22Rv1 (cell line): Measurements from ENCODE around the gene TMTC2.

Source experiments
- H3K27ac ChIP-seq: fragments of 450-650 bp; 2 replicates; pipeline ENCODE4 v1.5.1; 2017
- ZFX ChIP-seq: fragments of 450-650 bp; IDR thresholded peaks from 2 replicates; pipeline ENCODE4 v1.6.1; 2017; ENCODE audit warnings: antibody characterized with exemption, borderline replicate concordance
- TF ChIP-seq, protein P1 (sequence below): fragments of 450-650 bp; IDR thresholded peaks from 2 replicates; pipeline ENCODE4 v1.5.1; 2017; ENCODE audit warnings: mild to moderate bottlenecking

The TMTC2 gene

DNA sequence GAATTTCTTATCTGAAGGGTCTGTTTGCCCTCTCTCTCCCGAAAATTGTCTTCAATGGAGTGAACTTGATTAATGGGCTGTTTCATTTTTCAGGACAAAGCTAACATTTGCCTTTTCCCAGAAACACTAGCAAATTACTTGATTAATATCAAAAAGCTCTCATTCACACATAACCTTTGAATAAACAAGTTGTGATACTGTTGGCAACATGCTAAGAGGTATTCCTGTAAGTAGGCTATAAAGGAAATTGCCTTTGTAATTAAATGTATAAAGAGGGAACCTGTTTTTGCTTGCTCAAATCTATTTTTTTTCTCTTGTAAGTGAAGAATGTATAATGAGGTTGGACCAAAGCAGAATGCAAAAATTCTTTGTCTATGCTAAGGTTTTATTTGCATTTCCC is 457.2 kb downstream of the TMTC2 start:
- TF ChIP-seq, protein P1, sequence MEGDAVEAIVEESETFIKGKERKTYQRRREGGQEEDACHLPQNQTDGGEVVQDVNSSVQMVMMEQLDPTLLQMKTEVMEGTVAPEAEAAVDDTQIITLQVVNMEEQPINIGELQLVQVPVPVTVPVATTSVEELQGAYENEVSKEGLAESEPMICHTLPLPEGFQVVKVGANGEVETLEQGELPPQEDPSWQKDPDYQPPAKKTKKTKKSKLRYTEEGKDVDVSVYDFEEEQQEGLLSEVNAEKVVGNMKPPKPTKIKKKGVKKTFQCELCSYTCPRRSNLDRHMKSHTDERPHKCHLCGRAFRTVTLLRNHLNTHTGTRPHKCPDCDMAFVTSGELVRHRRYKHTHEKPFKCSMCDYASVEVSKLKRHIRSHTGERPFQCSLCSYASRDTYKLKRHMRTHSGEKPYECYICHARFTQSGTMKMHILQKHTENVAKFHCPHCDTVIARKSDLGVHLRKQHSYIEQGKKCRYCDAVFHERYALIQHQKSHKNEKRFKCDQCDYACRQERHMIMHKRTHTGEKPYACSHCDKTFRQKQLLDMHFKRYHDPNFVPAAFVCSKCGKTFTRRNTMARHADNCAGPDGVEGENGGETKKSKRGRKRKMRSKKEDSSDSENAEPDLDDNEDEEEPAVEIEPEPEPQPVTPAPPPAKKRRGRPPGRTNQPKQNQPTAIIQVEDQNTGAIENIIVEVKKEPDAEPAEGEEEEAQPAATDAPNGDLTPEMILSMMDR: no peak
- TF ChIP-seq ZFX: no peak
- no peak overlapping the region for H3K27ac ChIP-seq

DNA sequence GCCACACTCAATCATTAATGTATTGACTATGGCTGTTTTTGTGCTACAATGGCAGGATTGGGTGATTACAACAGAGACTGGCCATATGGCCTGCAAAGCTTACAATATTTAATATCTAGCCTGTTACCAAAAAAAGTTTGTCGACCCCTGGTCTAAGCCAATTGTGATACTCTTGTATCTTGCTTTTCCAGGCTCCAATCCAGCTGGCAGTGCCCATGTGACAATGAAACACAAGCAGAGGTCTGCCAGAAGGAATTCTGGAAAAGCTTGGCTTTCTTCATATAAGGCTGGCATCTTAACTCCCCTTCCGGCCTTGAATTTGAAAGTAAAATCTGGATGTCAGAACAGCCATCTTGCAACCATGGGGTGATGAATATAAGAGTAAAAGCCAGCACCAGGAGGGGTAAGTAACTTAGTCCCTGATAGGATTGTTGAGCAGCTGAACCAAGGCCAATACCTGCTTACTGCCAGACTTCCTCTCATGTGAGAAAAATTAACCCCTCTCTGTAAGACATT is 458.7 kb downstream of the TMTC2 start:
- TF ChIP-seq, protein P1: no peak
- no peak for TF ChIP-seq ZFX
- no peak overlapping the region for H3K27ac ChIP-seq

DNA sequence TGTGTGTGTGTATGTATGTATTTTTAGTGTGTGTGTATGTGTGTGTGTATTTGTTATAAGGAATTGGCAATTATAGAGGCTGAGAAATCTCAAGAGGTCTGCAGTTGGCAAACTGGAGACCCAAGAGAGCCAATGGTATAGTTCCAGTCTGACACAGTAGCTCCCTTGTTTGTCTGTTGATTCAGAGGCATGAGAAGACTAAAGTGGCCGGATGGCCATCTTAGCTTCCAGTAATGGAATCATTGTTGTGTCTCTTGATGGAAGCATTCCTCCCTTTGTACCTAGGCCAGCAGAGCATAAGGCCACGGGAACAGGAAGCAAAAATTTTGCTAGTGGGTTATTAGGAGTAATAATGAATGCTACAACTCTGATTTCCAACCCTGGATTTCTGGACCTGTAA is 460.6 kb downstream of the TMTC2 start:
- TF ChIP-seq, protein P1: no peak
- no peak for TF ChIP-seq ZFX
- H3K27ac ChIP-seq: no peak overlapping the region

DNA sequence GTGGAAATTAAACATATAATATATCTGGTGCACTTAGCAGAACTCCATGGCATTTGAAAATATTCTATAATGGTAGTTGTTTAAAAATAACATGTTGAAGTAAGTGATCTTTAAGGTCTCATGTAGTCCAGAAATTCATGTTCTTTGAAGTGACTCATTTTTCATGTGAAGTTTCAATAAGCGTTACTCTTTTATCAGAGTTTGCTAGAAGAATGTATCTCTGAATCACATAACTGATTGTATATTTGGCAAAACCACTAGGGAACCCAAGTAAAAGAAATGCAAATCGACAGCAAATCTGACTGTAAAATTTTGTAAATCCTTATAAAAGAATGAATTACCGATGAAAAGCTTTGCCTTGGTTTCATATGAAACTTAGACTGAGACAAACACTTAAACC is 463.3 kb downstream of the TMTC2 start:
- no peak for TF ChIP-seq ZFX
- TF ChIP-seq, protein P1: no peak
- H3K27ac ChIP-seq: no peak overlapping the region

DNA sequence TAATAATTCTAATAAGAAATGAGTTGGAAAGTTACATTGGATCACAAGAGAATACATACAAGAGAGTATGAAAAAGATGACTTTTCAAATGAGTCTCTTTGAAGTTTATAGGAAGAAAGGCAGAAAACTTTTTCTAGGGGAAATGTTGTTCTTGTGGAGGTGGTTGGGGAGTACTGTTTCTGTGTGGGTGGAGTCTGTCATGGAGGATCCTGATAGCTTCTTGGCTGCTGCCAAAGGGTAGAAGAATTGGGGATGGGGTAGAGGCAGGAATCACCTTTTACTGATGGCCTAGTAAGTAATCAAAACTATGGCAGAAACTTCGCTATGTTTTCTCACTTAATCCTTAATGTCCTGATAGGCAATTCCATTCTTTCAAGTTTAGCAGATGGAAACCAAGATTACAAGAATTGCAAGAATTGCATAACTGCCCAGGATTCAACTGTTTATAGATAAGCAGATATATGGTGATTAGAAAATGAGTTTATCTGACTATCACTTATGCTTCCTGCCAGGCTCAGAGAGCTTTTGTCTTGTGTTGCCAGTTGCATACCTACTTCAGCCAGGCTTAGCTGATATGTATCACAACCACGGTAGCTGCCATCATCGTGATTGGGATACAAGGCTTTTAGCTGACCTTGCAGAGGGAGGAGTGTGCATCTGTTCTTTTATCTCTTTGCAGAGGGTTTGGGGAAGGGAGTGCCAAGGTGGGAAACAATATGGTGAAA is 463.9 kb downstream of the TMTC2 start:
- H3K27ac ChIP-seq: no peak overlapping the region
- TF ChIP-seq, protein P1: no peak
- TF ChIP-seq ZFX: no peak

DNA sequence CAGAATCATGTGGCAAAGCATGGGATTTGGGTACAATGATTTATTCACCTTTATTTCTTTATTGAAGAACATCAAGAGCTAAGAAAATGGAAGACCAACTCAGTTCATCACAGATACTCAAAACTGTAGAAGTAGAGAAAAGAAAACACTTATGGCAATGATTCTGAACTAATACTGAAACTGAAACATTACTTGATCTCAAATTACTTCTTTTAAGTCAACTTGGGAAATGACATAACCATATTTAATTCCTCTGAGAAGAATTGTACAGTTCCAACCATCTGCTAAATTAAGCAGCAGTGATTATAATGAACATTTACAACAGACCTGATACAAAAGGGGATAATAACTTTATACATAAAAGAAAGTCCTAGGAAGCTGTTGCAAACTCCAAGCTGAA is 466.5 kb downstream of the TMTC2 start:
- no peak for TF ChIP-seq ZFX
- TF ChIP-seq, protein P1: no peak
- no peak overlapping the region for H3K27ac ChIP-seq

DNA sequence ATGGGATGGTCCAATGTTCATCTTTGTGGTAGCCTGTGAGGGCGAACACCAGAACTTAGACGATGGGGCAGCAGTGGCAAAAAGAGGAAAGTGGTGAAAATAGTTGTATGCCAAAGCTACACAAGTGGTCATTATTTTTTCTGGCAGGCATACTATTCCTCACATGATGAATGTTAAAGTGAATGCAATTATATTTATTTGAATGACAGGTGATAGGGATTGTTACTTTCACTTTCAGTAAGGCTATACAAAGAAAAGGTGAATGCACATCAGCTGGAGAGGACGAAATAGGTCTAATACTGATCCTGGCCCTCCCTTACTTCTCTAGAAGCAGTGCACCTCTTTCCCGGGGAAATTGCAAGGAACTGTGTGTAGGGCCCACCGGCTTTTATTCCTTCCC is 470.1 kb downstream of the TMTC2 start:
- TF ChIP-seq, protein P1: no peak
- no peak for TF ChIP-seq ZFX
- H3K27ac ChIP-seq: no peak overlapping the region
